GM12892 (cell line): ENCODE data around the gene ABCD4.
"Not testable (repeated sequence)": the region's sequence is repeated elsewhere in the genome, so short reads cannot be mapped to it uniquely, and the experiment has no call there.

ENCODE experiments used
- DNase-seq: peaks from one replicate; pipeline ENCODE4 v3.0.0; 2011; ENCODE audit not compliant: insufficient read length
- FAIRE-seq: peaks from 2 replicates; lab custom pipeline; 2011; peaks lifted over from hg19 to GRCh38; lab: Jason Lieb, UNC
- POLR2A ChIP-seq: IDR thresholded peaks from 2 replicates; pipeline ENCODE4 v1.6.1; 2011; ENCODE audit warnings: low read depth, low read length, control low read depth
- POLR2AphosphoS5 ChIP-seq: IDR thresholded peaks from 2 replicates; pipeline ENCODE4 v1.6.1; 2011; ENCODE audit warnings: low read depth, low read length, control low read depth
- TAF1 ChIP-seq: IDR thresholded peaks from 2 replicates; pipeline ENCODE4 v1.6.1; 2011; ENCODE audit warnings: low read depth, mild to moderate bottlenecking, control low read depth, low read length, borderline replicate concordance

The ABCD4 gene

DNA sequence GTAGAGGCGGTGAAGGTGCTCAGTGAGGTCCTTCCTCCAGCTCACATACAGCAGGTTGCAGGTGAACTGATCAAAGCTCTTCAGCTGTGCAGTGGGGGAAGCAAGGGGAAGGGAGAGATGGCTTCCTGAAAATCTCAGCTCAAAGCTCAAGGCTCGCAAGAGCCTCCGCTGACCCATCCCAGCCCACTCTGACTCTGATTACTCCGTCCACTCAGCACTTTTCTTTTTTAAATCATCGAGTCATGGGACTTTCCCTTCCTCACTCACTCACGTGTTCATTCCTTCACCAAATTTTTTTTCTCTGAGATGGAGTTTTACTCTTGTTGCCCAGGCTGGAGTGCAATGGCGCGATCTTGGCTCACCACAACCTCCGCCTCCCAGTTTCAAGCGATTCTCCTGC lies 4.7 kb downstream of the ABCD4 start:
- FAIRE-seq (no peak), DNase-seq (no peak)
- TF ChIP-seq POLR2A (no peak), POLR2AphosphoS5 (no peak), TAF1 (no peak)

DNA sequence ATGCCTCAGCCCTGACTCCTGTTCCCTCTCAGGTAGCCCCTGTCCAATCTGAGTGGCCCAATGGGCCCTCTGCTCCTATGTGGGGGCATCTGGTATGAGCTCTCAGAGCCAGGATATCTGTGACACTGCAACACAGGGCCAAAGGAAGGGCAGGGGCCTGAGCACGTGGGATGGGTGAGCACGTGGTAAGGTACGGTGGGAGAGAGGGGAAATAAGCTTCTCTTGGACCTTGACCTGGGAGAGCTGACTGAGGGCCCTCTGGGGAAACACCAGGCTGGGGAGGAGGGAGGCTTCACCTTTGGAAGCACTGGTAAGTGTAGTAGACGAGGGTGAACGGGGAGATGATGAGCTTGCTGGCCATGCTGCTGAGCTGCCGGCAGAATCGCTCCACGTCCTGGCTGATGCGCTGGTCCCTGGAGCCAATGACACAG lies 6.7 kb downstream of the ABCD4 start:
- TF ChIP-seq POLR2A (no peak), POLR2AphosphoS5 (no peak), TAF1 (no peak)
- no peak for FAIRE-seq
- DNase-seq, result no peak

DNA sequence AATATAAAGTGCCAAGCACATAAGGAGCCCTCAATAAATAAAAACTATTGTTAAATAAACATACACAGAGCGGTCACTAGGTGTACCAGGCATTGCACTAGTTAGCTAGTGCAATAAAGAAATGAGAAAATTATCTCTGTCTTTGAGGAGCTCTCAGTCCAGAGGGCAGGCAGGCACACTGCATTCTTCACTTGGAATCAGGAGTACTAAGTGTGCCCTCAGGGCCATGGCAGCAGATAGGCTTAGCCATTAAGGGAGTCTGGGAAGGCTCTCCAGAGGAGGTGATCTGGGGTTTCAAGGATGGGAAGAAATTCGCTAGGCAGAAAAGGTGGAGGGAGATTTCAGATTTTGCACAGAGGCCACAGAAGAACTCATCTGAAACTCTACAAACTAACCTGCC lies 9.1 kb downstream of the ABCD4 start:
- FAIRE-seq (no peak), DNase-seq (no peak)
- TF ChIP-seq POLR2A (no peak), POLR2AphosphoS5 (no peak), TAF1 (no peak)

GRCh38 chr14:74292061-74292460 lies 10.7 kb downstream of the ABCD4 start:
- DNase-seq (no peak), FAIRE-seq (no peak)
- TF ChIP-seq POLR2A (no peak), POLR2AphosphoS5 (no peak), TAF1 (no peak)

GRCh38 chr14:74290415-74290814 lies 12.3 kb downstream of the ABCD4 start:
- TF ChIP-seq TAF1 (no peak), POLR2A (no peak)
- no peak for FAIRE-seq
- no peak for DNase-seq

DNA sequence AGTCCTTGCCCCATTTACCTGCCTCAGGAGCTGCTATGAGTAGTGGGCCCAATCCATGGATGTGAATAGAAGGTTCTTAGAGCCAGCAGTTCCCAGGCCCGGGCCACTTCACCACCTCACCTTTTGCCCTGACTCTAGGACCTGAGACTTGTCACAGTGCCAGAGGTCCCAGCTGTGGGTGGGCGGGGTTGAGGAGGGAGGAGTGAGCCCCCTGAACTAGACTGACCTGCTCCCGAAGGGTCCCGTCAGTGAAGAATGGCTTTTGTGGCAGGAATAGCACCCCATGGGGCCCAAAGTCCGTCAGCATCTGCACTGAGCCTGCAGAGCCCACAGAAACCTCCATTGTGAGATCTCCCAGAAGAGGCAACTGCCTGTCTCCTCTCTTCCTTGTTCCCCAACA lies 12.9 kb downstream of the ABCD4 start:
- DNase-seq, result no peak
- no peak for TF ChIP-seq POLR2AphosphoS5
- TF ChIP-seq TAF1, result no peak
- TF ChIP-seq POLR2A, result no peak
- no peak for FAIRE-seq

DNA sequence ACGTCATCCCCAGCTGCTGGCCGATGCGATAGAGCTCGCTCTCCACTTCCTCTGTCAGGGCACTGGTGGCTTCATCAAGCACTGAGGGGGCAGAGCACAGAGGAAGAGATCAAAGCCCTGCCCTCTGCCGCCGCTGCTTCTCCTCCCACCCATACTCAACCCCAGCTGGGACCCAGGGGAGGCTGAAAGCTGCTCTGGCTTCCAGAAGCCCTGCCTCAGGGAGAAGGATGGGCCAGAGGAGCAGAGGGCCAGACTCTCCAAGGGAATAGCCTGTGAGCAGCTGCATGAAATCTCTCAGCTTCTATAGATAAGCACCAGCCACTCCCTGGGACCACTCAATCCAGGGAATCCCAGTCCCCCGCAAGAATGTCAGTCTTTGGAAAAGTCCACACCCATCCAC lies 16.0 kb downstream of the ABCD4 start:
- no peak for DNase-seq
- FAIRE-seq, result no peak
- TF ChIP-seq POLR2A (no peak), POLR2AphosphoS5 (no peak), TAF1 (no peak)

- FAIRE-seq (no peak), DNase-seq (no peak)
- TF ChIP-seq TAF1 (no peak), POLR2A (no peak), POLR2AphosphoS5 (no peak)
These were observed 21.7 kb downstream of the ABCD4 start for GRCh38 chr14:74281069-74281468.

DNA sequence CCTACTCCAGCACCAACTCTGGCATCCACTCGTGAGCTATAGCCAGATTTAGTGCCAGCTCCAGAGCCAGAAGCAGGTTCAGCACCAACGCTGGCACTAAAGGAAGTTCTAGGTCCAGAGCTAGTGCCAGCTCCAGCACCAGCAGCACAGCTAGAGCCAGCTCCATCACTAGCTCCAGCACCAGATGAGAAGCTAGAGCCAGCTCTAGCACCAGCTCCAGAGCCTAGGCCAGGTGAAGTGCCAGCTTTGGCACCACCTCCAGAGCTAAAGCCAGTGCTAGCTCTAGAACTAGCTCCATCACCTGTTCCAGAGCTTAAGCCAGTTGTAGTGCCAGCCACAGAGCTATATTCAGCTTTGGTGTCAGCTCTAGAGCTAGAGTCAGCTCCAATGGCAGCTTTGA lies 24.7 kb downstream of the ABCD4 start:
- FAIRE-seq, result no peak
- TF ChIP-seq TAF1, result no peak
- no peak for TF ChIP-seq POLR2A

GRCh38 chr14:74275241-74275841 lies 27.4 kb downstream of the ABCD4 start:
- TF ChIP-seq TAF1, result no peak
- TF ChIP-seq POLR2AphosphoS5, result no peak
- TF ChIP-seq POLR2A, result no peak
- no peak for DNase-seq
- no peak for FAIRE-seq

More for the DNA sequence above, 24.7 kb downstream of the ABCD4 start:
- DNase-seq, result no peak

GRCh38 chr14:74271365-74271764 lies 31.4 kb downstream of the ABCD4 start:
- DNase-seq (no peak), FAIRE-seq (no peak)
- TF ChIP-seq TAF1 (no peak), POLR2AphosphoS5 (no peak), POLR2A (no peak)

GRCh38 chr14:74270382-74271177 lies 32.2 kb downstream of the ABCD4 start:
- FAIRE-seq, DNase-seq: not testable (repeated sequence)
